HG02610 (cell line): ENCODE data around the gene FN3KRP.

ENCODE experiments used
- ATAC-seq: cut with Tn5 transposase; IDR thresholded peaks from one replicate; pipeline ENCODE4 v1.9.1; 2021; ENCODE audit warnings: mild to moderate bottlenecking, moderate library complexity; ENCODE audit not compliant: unreplicated experiment

The FN3KRP gene

DNA sequence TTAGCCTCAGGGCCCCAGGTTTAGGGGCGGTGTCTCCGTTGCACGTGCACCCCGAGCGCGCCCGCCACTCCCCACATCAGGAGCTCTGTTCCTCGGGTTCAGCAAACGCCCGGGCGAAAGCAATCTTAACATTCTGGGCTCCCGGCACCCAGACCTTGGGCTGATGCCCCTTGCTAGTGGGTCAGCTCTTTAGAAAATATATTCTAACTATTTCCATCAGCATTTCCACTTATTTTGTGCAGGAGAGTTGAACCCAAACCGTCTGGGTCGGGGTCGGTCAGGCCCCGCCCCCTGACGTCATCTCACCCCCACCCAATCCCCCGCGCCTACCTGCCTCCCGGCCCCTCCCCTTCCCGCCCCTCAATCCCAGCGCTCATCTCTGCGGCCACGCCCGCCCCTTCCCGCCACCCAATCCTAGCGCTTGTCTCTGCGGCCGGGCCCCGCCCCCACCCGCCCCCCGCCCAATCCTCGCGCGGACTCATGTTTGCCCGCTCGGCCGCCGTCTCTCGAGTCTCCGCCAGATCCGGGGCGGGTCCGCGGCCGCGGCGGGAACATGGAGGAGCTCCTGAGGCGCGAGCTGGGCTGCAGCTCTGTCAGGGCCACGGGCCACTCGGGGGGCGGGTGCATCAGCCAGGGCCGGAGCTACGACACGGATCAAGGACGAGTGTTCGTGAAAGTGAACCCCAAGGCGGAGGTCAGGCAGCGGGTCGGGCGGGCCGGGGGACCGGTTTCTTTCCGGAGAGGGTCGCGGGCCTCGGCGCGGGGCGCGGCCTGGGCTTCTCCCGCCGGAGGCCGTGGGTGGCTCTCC lies at the start of gene FN3KRP:
Gene FN3KRP (plus strand): TSS at position 504 of the 808 bp plus-strand sequence. CDS start 50 bp downstream, at position 554.
- peak; percentile 63 for ATAC-seq

DNA sequence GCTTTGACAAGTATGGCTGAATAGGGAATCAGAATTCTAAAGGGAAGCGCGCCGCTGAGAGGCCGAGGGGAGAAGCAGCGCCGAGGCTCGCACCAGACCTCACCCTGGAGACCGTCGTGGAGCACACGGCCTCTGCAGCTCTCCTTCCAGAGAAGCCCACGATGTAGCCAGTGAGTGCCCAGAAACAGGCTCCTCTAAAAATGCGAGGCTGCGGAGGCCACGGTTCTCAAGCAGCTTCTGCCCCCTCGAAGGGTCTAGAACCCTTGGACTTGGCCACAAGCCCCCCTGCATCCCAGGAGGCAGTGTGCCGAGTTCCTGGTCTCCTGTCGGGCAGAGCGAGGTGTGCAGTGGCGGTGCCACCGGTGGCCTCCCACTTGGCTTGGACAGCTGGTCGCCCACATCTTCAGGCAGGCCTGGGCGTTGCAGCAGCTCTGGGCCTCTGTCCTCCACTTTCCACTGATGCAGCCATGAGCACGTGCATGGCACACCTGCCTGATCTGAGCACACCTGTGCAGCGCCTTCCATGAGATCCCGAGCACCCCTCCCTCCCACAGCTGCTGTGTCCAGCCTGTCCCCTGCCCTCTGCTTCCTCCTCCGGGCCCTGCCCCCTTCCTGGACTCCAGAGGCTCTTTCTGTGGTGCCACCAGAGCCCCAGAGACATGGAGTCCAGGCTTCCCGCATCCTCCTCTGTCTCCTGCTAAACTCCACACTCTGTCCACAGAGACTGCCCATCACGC lies 49.4 kb upstream of the FN3KRP start:
- ATAC-seq, result no peak

GRCh38 chr17:82667668-82668000 lies 48.9 kb upstream of the FN3KRP start:
- no peak for ATAC-seq

DNA sequence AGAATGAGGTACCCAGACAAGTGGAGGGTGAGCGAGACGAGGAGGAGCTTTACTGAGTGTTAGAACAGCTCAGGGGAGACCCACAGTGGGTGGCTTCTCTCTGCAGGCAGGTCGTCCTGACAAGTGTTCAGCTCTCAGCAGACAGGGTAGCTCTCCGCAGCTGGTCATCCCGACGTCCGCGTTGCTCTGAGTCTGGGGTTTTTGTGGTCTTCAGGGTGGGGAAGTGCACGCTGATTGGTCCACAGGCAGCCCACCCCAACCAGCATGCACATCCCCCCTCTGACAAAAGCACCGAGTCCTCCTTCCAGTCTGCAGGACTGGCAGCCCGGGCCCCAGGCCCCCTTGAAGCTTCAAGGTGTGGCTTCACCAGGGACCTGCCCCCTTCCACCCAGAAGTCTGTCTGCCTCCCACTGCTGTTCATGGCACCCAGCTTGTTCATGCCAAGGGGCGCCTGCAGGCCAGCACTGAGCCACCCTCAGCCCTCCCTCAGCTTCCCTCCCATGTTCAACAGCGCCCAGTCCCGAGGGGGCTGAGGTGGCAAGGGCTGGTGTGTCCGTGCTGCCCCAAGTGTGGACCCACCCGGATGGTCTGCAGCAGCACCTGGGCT lies 48.4 kb upstream of the FN3KRP start:
- no peak for ATAC-seq

DNA sequence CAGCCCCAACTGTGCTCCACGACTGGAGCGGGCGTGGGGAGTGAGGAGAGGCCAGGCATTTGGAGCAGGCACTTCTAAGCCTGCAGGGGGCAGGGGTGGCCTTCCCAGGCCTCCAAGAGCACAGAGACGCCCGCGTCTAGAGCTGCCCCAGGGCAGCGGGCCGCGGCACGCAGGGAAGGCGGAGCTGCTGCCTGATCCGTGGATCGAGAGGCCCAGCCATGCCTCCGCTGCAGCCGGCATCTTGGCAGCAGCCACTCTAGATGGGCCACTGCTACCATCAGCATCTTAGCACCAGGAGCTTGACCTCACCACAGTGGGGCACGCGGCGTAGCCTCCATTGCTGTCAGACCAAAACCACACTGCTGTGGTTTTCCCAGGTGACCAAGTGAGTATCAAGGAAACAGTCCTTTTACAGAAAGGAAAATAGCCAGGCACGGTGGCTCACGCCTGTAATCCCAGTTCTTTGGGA lies 47.8 kb upstream of the FN3KRP start:
- ATAC-seq, result no peak

DNA sequence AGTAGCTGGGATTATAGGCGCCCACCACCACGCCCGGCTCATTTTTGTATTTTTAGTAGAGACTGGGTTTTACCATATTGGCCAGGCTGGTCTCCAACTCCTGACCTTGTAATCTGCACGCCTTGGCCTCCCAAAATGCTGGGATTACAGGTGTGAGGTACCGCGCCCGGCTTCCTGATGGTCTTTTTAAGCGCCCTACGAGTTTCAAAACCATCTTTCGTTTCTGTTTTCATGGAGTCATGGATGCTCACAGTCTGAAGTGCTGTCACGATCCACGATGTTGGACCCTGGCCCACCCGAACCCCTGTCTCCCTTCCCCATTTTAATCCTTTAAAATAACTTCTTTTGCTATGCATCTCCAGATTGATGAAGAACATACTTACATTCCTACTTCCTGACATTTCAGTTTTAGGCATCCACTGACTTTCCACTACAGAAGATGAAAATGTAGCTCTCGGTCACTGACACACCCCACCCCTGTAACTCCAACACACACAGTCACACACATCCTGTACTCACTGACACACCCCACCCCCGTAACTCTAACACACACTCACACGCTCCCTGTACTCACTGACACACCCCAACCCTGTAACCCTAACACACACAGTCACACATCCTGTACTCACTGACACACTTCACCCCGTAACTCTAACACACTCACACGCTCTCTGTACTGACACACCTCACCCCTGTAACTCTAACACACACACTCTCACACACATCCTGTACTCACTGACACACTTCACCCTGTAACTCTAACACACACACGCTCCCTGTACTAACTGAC lies 45.6 kb upstream of the FN3KRP start:
- no peak for ATAC-seq

DNA sequence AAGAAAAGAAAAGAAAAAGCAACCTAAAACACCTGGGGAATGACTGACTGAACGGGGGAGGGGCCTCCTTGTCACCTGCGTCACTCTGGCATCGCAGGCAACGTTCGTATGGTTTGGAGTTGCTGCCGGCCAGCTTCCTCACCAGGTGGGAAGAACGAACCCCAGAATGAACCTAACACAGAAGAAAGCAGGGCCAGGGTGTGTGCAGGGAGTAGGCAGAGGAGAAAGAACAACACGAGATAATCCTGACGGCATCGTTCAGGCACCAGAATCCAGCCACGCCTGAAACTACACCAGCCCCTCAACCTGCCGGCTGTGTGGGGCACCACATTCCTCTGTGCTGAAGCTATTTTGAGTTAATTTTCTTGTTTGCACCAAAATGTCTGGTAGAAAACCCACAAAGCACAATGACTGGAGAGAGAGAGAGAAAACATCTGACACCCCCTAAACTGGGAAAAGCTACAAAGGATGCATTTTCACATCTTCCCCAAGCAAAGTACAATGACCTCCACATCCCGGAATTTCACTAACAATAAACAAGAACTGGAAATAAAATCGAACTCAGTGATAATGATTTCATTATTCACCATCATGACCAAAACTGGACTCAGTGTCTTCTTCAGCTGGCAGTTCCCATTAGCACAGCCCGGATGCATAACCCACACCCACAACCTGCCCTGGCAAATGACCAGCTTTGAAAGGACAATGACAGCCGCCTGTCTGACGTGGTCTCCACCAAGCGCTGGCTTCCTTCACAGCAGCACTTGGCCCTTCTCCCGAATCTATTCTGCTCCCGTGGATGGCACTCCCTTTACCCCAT lies 41.6 kb upstream of the FN3KRP start:
- no peak for ATAC-seq

DNA sequence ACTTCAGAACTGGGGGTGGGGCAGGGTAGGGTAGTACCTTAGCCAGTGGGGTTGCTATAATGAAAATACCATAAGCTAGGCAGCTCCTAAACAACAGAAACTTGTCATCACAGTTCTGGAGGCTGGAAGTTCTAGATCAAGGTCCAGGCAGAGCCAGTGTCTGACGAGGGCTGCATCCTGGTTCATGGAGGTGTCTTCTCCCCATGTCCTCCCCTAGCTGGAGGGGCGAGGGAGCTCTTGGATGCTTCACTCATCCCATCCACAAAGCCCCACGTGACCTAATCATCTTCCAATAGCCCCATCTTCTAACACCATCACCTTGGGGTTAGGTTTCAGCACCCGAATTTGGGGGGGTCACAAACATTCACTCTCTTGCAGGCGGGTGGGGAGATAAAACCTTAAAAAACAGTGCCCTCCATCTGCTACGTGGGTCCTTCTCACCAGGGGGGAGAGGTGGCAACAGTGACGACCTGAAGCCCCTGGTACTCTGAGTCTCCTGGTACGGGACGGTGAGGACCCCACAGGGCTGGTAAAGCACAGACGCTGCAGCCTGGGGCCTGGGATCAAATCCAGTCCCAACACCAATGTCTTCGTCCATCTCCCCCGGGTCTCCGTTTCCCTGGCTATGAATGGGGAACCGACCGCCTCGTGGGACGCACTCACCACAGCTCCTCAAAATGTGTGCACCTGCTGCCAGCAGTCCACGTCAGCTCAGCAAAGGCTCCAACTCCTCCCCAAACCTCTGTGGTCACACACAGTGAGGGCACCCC lies 40.8 kb upstream of the FN3KRP start:
- ATAC-seq, result no peak

DNA sequence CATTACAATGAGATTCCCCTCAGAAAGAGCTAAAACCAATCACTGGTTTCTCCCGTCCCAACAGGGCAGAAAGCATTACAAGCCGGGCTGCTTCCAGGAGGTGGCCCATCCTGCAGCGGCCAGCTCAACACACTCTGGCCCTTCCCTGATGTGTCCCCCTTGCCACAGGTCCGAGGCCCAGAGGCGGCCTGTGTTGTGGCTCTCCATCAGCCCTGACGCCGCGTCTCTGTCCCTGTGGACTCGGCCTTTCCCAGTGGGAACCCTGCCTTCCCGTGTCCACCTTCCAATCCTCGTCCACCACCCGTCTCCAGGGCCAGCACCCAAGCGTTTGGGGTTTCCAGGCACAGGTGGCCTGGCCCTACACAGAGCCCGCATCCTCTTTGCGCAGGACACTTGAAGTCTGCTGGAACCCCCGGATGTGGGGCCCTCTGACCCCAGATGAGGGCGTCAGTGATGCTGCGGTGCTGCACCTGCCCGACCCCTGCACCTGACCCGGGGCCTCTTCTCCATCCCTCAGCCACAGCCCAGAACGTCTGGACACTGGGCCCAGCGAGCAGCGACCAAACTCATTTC lies 39.1 kb upstream of the FN3KRP start:
- no peak for ATAC-seq

DNA sequence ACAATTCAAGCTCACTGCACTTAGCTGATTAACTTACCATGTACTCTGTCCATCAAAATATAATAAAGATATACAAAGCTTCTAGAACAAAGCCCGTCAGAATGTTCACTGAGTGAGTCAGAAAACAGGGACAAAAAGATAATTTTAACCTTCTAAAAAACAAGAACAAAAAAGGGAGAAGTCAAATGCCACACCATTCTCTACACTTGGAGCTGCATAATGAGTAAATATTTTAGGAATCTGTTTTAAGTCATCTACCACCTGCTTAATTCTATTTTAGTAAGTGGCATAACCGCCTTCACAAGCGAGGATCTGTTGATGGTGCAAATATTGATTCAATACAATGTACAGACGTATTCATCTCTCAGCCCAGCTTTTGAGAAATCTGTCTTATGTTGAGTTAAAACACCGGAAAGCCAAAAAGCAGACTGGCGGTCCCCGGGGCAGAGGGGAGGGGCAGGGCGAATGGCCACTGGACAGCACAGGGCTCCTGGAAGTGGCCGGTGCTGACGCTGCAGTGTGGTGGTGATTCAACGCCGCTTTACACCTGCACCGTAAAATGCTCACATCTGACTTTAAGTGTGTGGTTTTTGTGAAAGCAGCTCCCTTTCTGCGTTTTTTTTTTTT lies 38.1 kb upstream of the FN3KRP start:
- ATAC-seq, result no peak

DNA sequence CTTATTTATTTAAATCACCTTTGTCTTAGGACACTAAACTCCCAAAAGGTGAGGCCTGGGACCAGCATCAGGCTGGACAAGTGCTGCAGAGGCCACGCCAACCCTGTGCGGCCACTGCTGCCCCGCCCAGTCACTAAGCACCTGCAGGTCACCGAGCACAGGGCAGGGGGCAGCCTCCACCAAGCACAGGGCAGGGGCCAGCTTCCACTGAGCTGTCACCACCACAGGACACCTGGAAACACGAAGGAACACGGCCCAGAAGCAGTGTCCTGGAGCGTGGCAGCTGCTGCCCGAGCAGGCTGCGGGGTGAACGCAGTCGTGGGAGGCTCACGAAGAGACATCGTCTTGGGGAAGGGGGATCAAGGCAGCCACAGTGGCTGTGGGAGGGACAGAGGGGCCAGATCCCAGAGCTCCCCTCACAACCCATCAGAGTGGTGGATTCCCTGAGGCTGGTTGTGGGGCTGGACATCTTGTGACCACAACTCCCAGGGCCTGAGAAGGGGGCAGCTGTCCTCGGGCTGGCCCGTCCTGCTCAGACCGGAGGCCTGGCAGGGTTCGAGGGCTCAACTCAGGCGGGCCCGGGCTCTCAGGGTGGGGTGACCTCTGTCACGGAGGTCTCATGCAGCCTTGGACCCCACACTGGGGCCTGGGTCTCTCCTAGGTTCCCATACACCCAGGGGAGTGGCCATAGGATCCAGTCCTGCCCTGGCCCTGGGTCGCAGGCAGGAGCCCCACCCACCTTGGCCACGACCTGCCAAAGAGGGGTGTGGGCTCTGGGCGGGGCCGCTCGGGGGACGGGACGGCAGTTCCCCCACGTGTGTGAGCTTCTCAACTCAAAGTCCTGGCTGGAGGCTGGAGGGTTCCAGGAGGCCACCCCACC lies 36.7 kb upstream of the FN3KRP start:
- ATAC-seq, result no peak

- ATAC-seq, result no peak
Observed at GRCh38 chr17:82681547-82681946, 35.0 kb upstream of the FN3KRP start.

- ATAC-seq, result no peak
Observed at GRCh38 chr17:82683534-82683933, 33.0 kb upstream of the FN3KRP start.

DNA sequence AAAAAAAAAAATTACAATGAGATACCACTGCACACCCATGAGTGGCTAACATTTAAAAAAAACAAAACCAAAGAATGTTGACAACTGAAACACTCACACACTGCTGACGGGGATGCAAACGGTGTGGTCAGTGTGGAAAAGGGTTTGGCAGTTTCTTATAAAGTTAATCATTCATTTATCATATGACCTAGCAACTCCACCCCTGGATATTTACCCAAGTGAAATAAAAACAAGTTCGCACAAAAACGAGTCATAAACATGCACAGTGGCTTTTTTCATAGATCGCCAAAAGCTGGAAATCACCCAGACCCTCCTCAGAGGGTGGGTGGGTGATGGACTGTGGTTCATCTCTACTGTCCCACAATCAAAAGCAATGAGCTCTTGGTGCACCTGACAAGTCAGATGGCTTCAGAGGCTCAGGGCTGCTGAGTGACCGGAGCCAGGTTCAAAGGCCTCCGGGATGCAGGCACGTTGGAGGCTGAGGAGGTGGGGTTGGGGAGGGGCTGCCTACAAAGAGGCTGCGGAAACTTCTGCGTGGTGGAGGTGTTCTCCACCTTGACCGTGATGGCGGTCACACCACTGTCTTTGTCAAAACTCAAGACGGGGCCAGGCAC lies 32.2 kb upstream of the FN3KRP start:
- ATAC-seq, result no peak

DNA sequence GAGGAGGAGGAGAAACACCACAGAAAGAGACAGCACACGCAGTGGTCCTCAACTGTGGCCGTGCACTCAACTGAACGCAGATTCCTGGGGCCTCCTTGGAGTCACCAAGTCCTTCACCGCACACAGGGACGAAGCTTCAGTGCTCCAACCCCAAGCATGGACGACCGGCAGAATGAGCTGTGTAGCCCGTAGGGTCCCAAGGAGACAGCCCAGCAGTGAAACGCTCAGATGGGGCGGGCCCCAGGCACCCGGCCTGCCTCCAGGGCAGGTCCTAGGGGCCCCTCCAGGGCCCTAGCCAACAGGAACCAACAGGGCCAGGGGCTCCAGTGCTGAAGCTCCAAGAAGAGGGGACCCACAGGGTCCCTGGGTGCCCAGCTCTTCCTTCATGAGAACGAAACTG lies 31.2 kb upstream of the FN3KRP start:
- no peak for ATAC-seq

DNA sequence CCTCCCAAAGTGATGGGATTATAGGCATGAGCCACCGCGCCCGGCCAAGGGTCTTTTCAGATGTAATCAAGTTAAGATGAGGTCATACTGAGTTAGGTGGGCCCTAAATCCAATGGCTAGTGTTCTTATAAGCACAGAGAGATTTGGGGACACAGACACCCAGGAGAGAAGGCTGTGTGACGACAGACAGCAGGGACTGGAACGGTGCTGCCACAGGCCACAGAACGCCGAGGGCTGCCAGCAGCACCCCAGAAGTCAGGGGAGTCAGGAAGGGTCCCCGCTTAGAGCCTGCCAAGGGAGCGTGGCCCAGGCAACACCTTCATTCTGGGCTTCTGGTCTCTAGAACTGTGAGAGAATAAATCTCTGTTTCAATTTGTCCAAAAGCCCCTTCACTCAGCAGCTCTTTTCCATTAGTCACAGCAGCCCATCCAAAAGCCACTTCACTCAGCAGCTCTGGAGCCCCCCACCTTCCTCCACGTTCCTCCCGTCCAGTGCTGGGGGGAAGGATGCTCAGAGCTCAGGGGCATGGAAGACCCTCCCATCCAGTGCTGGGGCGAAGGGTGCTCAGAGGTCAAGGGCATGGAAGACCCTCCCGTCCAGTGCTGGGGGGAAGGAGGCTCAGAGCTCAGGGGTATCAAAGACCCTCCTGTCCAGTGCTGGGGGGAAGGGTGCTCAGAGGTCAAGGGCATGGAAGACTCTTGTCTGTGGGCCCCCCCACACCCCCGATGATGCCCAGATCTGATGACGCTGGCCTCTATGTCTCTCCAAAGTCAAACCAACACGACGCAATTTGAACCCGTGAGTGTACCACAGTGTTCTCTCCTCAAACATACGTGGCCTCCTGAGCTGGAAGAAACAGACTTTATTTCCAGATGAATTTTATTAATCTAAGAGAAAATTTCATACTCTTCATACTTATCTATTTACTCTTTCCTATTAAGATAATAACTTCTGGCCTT lies 29.9 kb upstream of the FN3KRP start:
- no peak for ATAC-seq
